ENCODE results near the gene AP1G1.
"Not testable (repeated sequence)": the region's sequence is repeated elsewhere in the genome, so short reads cannot be mapped to it uniquely, and the experiment has no call there.

Gene AP1G1

GRCh38 chr16:71843572-71843971 is 34.9 kb upstream of the AP1G1 start:
- Histone ChIP-seq H3K27me3 (ENCODE audit: insufficient read depth, low read length) (no peaks in the 10 kb centered on the region), H3K4me3 (ENCODE audit: low read length) (no peak overlapping the region), H3K4me1 (ENCODE audit: insufficient read depth, low read length) (peaks cover 3% of the 10 kb centered on the region; the same call in 1 of the 2 replicates), H3K9me3 (ENCODE audit: insufficient read depth, low read depth, low read length) (no peaks in the 10 kb centered on the region), H3K36me3 (ENCODE audit: insufficient read depth, low read depth, low read length) (peaks cover 6% of the 10 kb centered on the region; the same call in 1 of the 2 replicates), H3K27ac (ENCODE audit: low read length) (no peak overlapping the region), H3K9ac (ENCODE audit: low read depth, low read length) (no peak overlapping the region)

DNA sequence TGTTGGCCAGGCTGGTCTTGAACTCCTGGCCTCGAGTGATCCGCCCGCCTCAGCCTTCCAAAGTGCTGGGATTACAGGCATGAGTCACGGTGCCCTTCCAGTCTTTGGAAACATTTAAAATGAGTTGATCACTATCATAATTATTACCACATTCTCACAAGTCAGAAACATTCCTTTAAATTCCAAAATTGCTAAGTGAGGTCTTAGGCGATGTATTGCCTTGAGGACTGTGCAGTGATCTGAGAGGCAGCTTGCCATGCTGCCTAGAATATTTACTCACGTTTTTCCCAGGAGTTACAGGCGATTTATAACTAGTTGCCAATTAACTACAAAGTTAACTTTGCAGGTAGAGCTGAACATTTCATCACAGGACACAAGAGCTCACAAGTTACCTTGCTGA is 31.4 kb upstream of the AP1G1 start:
- Histone ChIP-seq H3K27ac (ENCODE audit: low read length) (no peak overlapping the region), H3K36me3 (ENCODE audit: insufficient read depth, low read depth, low read length) (no peaks in the 10 kb centered on the region), H3K4me1 (ENCODE audit: insufficient read depth, low read length) (no peaks in the 10 kb centered on the region), H3K27me3 (ENCODE audit: insufficient read depth, low read length) (no peaks in the 10 kb centered on the region), H3K9me3 (ENCODE audit: insufficient read depth, low read depth, low read length) (no peaks in the 10 kb centered on the region), H3K4me3 (ENCODE audit: low read length) (no peak overlapping the region), H3K9ac (ENCODE audit: low read depth, low read length) (no peak overlapping the region)

- Histone ChIP-seq H3K9me3 (ENCODE audit: insufficient read depth, low read depth, low read length) (no peaks in the 10 kb centered on the region), H3K27ac (ENCODE audit: low read length) (no peak overlapping the region), H3K4me3 (ENCODE audit: low read length) (no peak overlapping the region), H3K4me1 (ENCODE audit: insufficient read depth, low read length) (no peaks in the 10 kb centered on the region), H3K36me3 (ENCODE audit: insufficient read depth, low read depth, low read length) (no peaks in the 10 kb centered on the region), H3K9ac (ENCODE audit: low read depth, low read length) (no peak overlapping the region), H3K27me3 (ENCODE audit: insufficient read depth, low read length) (no peaks in the 10 kb centered on the region)
Observed at GRCh38 chr16:71837150-71837549, 28.5 kb upstream of the AP1G1 start.

DNA sequence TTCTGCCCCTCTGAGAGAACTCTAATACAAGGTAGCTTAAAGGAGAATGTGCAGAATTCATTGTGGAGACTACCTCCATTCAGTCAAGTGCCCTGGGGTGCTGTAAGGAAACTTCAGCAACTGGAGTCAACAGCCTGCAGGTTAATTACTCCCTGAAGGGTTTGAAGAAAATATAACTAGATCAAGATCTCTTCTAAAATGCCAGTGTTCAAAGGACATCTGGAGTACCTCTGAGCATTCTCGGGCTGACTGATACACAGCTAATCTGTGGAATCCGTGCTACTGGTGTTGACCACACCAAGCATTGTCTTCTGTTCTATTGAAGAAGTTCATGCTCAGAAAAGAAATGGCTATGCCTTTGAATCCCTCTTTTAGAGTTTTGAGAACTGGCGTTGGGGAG is 25.7 kb upstream of the AP1G1 start:
- Histone ChIP-seq H3K9ac (ENCODE audit: low read depth, low read length) (no peak overlapping the region), H3K4me1 (ENCODE audit: insufficient read depth, low read length) (no peaks in the 10 kb centered on the region), H3K36me3 (ENCODE audit: insufficient read depth, low read depth, low read length) (no peaks in the 10 kb centered on the region), H3K27ac (ENCODE audit: low read length) (no peak overlapping the region), H3K4me3 (ENCODE audit: low read length) (no peak overlapping the region), H3K9me3 (ENCODE audit: insufficient read depth, low read depth, low read length) (no peaks in the 10 kb centered on the region), H3K27me3 (ENCODE audit: insufficient read depth, low read length) (no peaks in the 10 kb centered on the region)

GRCh38 chr16:71832112-71832511 is 23.5 kb upstream of the AP1G1 start:
- H3K4me1 ChIP-seq (ENCODE audit: insufficient read depth, low read length); H3K36me3 ChIP-seq (ENCODE audit: insufficient read depth, low read depth, low read length); H3K4me3 ChIP-seq (ENCODE audit: low read length); H3K9me3 ChIP-seq (ENCODE audit: insufficient read depth, low read depth, low read length); H3K27me3 ChIP-seq (ENCODE audit: insufficient read depth, low read length); H3K9ac ChIP-seq (ENCODE audit: low read depth, low read length); H3K27ac ChIP-seq (ENCODE audit: low read length): not testable (repeated sequence)

- not testable (repeated sequence) for H3K9ac ChIP-seq (ENCODE audit: low read depth, low read length); H3K27me3 ChIP-seq (ENCODE audit: insufficient read depth, low read length); H3K36me3 ChIP-seq (ENCODE audit: insufficient read depth, low read depth, low read length); H3K27ac ChIP-seq (ENCODE audit: low read length); H3K4me1 ChIP-seq (ENCODE audit: insufficient read depth, low read length); H3K4me3 ChIP-seq (ENCODE audit: low read length); H3K9me3 ChIP-seq (ENCODE audit: insufficient read depth, low read depth, low read length)
Observed at GRCh38 chr16:71831698-71832097, 23.1 kb upstream of the AP1G1 start.

DNA sequence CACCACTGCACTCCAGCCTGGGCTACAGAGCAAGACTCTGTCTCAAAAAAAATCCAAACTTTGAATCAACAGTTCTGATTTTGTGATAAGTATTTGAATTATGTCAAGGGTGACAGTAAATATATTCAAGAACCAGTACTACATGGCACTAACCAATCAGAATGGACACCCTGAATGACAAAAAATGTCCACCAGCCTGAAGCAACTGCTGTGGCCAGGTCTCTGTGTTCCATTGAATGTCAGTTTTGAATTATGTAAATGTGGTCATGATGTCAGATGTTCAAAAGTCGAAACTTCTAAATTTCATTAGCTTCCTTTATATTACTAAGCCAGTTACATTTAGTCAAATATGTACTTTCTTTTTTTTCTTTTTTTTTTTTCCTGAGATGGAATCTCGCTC is 21.7 kb upstream of the AP1G1 start:
- Histone ChIP-seq H3K36me3 (ENCODE audit: insufficient read depth, low read depth, low read length) (no peaks in the 10 kb centered on the region), H3K27ac (ENCODE audit: low read length) (no peak overlapping the region), H3K9ac (ENCODE audit: low read depth, low read length) (no peak overlapping the region), H3K4me3 (ENCODE audit: low read length) (no peak overlapping the region), H3K4me1 (ENCODE audit: insufficient read depth, low read length) (no peaks in the 10 kb centered on the region), H3K27me3 (ENCODE audit: insufficient read depth, low read length) (no peaks in the 10 kb centered on the region), H3K9me3 (ENCODE audit: insufficient read depth, low read depth, low read length) (no peaks in the 10 kb centered on the region)

DNA sequence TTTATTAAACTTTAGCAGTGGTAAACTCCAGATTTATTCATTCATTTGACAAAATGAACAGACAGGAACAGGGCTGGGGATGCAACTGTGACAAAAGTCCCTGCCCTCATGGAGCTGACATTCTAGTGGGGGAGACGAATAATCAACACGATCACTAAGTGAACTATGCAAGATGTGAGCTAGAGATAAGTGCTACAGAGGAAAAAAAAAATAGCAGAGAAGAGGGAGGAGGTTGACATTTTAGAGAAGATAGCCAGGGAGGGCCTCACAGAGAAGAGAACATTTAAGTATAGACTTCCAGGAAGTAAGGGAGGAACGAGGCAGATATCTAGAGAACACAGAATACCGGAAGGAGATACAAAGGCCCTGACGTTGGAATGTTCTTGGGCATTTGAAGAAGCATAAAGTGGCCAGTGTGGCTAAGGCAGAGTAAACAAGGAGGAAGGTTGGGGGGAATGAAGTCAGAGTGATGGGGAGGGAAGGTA is 17.9 kb upstream of the AP1G1 start:
- Histone ChIP-seq H3K4me1 (ENCODE audit: insufficient read depth, low read length) (no peaks in the 10 kb centered on the region), H3K9me3 (ENCODE audit: insufficient read depth, low read depth, low read length) (no peaks in the 10 kb centered on the region), H3K27ac (ENCODE audit: low read length) (no peak overlapping the region), H3K9ac (ENCODE audit: low read depth, low read length) (no peak overlapping the region), H3K27me3 (ENCODE audit: insufficient read depth, low read length) (no peaks in the 10 kb centered on the region), H3K4me3 (ENCODE audit: low read length) (no peak overlapping the region), H3K36me3 (ENCODE audit: insufficient read depth, low read depth, low read length) (no peaks in the 10 kb centered on the region)

DNA sequence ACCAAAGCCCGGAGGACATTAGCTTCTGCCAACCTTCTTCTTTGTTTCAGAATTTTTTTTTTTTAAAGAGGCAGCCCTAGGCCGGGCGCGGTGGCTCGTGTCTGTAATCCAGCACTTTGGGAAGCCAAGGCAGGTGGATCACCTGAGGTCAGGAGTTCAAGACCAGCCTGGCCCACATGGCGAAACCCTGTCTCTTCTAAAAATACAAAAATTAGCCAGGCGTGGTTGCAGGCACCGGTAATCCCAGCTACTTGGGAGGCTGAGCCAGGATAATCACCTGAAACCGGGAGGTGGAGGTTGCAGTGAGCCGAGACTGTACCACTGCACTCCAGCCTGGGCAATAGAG is 8.5 kb upstream of the AP1G1 start:
- not testable (repeated sequence) for H3K36me3 ChIP-seq (ENCODE audit: insufficient read depth, low read depth, low read length); H3K27me3 ChIP-seq (ENCODE audit: insufficient read depth, low read length); H3K4me1 ChIP-seq (ENCODE audit: insufficient read depth, low read length); H3K4me3 ChIP-seq (ENCODE audit: low read length); H3K9ac ChIP-seq (ENCODE audit: low read depth, low read length); H3K9me3 ChIP-seq (ENCODE audit: insufficient read depth, low read depth, low read length); H3K27ac ChIP-seq (ENCODE audit: low read length)

DNA sequence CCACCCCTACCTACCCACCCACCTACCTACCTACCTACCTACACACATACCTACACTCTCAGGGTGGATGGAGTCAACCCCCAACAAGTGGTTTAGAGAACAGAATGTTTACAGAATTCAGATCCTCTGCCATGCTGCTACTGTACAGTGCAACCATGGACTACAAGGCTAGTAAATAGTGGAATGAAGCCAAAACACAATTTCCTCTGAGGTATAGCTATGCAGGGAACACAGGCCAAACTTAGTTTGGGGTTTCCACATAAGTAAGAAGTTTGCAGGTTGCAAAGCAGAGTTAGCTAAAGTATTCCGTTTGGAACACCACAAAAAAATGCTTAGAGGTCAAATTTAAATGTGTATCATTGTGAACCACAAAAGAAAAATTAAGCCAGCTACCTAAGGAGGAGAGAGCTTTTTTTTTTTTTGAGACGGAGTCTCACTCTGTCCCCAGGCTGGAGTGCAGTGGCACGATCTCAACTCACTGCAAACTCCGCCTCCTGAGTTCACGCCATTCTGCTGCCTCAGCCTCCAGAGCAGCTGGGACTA is 2.7 kb upstream of the AP1G1 start:
- Histone ChIP-seq H3K9ac (ENCODE audit: low read depth, low read length) (no peak overlapping the region), H3K27me3 (ENCODE audit: insufficient read depth, low read length) (no peaks in the 10 kb centered on the region)

GRCh38 chr16:71810155-71810530 is 1.5 kb upstream of the AP1G1 start:
- not testable (repeated sequence) for H3K4me3 ChIP-seq (ENCODE audit: low read length); H3K36me3 ChIP-seq (ENCODE audit: insufficient read depth, low read depth, low read length); H3K9me3 ChIP-seq (ENCODE audit: insufficient read depth, low read depth, low read length); H3K27ac ChIP-seq (ENCODE audit: low read length); H3K9ac ChIP-seq (ENCODE audit: low read depth, low read length); H3K4me1 ChIP-seq (ENCODE audit: insufficient read depth, low read length); H3K27me3 ChIP-seq (ENCODE audit: insufficient read depth, low read length)

More for the DNA sequence above, 2.7 kb upstream of the AP1G1 start:
- H3K4me1 ChIP-seq (ENCODE audit: insufficient read depth, low read length): no peaks in the 10 kb centered on the region; the same call in 1 of the 2 replicates
- no peak overlapping the region for H3K27ac ChIP-seq (ENCODE audit: low read length)
- H3K4me3 ChIP-seq (ENCODE audit: low read length): no peak overlapping the region
- no peaks in the 10 kb centered on the region for H3K36me3 ChIP-seq (ENCODE audit: insufficient read depth, low read depth, low read length)
- H3K9me3 ChIP-seq (ENCODE audit: insufficient read depth, low read depth, low read length): no peaks in the 10 kb centered on the region

DNA sequence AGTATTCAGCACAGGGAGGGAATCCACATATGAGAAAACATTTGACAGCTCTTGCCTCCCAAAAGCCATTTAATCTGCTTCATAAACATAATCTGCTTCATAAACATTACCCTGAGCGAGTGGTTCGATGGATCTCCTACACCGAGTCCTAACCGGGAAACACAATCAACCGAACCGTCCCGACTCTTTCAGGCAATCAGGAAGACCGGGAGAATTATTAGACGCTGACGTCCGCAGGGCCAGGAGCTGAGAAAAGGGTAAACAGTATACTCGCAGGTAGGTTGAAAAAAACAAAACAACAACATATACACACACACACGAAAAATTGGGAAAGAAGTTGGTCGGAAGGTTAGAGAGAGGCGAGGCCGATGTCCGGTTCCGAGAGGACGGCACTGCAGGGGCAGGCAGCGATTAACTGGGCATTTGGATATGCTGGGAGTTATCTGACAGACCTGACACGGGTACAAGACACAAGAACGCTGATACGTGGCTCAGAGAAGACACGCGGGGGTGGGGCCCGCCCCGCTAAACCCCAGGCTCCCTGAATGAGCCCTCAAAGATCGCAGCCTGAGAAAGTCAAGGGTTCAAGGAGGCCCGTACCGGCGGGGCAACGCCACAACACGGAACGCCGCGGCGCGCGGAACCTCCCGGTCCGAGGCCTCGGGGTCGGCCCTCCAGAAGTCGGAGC is 585 bp downstream of the AP1G1 start:
- Histone ChIP-seq H3K9ac (ENCODE audit: low read depth, low read length) (peak overlapping the region; percentile 100), H3K9me3 (ENCODE audit: insufficient read depth, low read depth, low read length) (no peaks in the 10 kb centered on the region), H3K4me3 (ENCODE audit: low read length) (peak overlapping the region; percentile 99), H3K27ac (ENCODE audit: low read length) (peak overlapping the region; percentile 100), H3K36me3 (ENCODE audit: insufficient read depth, low read depth, low read length) (no peaks in the 10 kb centered on the region), H3K27me3 (ENCODE audit: insufficient read depth, low read length) (no peaks in the 10 kb centered on the region), H3K4me1 (ENCODE audit: insufficient read depth, low read length) (no peaks in the 10 kb centered on the region; the same call in 1 of the 2 replicates)

Measured in iPS-20b (cell line).